ENCODE measurements around the gene PRXL2A. TPM values are rescaled to one million over a fixed set of nuclear protein-coding genes. Genes with fewer than 3 reads are reported as not detected.

Gene PRXL2A
- total RNA-seq, 1 donor from 2014 or later, result 52.0 TPM

GRCh38 chr10:80429521-80429973 lies 21.2 kb downstream of the PRXL2A start:
- peak; percentile 30 for TF ChIP-seq CTCF (conservative IDR thresholded peaks at IDR 0.05; ENCODE audit: low read depth, low read length)
- no peak for DNase-seq (ENCODE audit: low read depth)
- no peak overlapping the region for H3K4me3 ChIP-seq (ENCODE audit: low read depth, low read length)

DNA sequence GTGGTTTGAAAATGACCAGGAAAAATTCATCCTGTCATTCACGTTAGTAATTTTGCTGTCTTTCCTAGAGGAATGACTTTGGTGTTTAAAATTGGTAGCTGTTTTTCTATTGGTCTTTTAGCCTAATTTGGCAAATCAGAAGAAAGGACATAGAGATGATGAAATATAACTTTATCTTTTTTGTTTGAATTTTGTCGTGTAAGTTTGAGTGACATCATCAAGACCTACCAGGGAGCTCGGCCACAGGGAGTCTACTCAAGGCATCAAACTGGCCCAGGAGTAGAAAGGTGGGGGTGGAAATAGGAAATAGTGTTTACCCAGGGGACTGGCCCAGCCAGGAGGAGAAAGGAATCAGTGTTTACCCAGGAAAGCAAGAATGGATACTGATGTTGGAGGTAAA lies 24.8 kb downstream of the PRXL2A start:
- TF ChIP-seq CTCF (conservative IDR thresholded peaks at IDR 0.05; ENCODE audit: low read depth, low read length), result no peak
- no peak for DNase-seq (ENCODE audit: low read depth)
- no peak overlapping the region for H3K4me3 ChIP-seq (ENCODE audit: low read depth, low read length)

GRCh38 chr10:80436446-80437098 lies 28.2 kb downstream of the PRXL2A start:
- no peak for DNase-seq (ENCODE audit: low read depth)
- no peak for TF ChIP-seq CTCF (conservative IDR thresholded peaks at IDR 0.05; ENCODE audit: low read depth, low read length)
- H3K4me3 ChIP-seq (ENCODE audit: low read depth, low read length), result no peak overlapping the region

- H3K4me3 ChIP-seq (ENCODE audit: low read depth, low read length), result no peak overlapping the region
- no peak for TF ChIP-seq CTCF (conservative IDR thresholded peaks at IDR 0.05; ENCODE audit: low read depth, low read length)
- DNase-seq (ENCODE audit: low read depth), result no peak
These were observed 28.9 kb downstream of the PRXL2A start for GRCh38 chr10:80437227-80437626.

- no peak for TF ChIP-seq CTCF (conservative IDR thresholded peaks at IDR 0.05; ENCODE audit: low read depth, low read length)
- no peak for DNase-seq (ENCODE audit: low read depth)
- H3K4me3 ChIP-seq (ENCODE audit: low read depth, low read length), result no peak overlapping the region
These were observed 33.5 kb downstream of the PRXL2A start for GRCh38 chr10:80441831-80442230.

DNA sequence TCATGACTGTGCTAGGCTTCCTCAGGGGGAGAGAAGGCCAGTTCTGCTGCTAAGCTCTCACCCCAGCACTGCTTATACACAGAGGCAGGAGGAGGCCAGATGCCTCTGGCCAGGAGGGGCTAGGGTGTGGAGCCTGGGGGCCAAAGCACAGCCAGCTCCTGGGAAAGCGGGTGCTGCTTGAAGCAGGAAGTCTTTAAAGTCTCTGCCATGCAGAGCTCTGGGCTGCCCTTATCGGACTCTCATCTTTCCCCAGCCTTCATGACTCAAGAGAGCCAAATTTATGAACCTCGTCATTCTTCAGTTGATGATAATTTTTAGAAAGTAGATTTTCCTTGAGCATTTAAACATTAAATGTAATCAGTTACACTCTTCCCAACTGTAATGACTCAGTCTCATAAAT lies 34.5 kb downstream of the PRXL2A start:
- no peak overlapping the region for H3K4me3 ChIP-seq (ENCODE audit: low read depth, low read length)
- TF ChIP-seq CTCF (conservative IDR thresholded peaks at IDR 0.05; ENCODE audit: low read depth, low read length), result no peak

DNA sequence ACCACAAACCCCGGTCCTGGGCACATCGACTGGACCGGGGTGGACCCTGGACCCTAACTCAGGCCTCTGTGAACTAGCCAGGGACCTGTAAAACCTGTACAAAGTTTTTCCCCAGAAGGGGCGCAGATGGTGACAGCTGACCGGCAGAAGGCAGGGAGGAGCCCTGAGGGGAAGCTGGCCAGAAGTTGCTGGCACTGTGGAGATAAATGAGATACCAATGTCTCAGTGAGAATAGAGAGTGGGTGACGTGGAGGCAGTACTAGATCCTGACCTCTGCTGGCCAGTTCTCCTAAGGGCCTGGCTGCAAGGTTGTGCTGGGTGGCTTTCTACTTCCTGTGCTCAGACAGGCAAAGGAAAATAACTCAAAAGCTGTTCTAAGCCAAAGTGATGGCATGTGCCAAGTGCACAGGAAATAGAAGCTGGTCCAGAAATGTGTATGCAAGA lies 35.2 kb downstream of the PRXL2A start:
- DNase-seq (ENCODE audit: low read depth), result no peak
- peak; percentile 75 for TF ChIP-seq CTCF (conservative IDR thresholded peaks at IDR 0.05; ENCODE audit: low read depth, low read length)
- H3K4me3 ChIP-seq (ENCODE audit: low read depth, low read length), result no peak overlapping the region

More for the DNA sequence above, 34.5 kb downstream of the PRXL2A start:
- no peak for DNase-seq (ENCODE audit: low read depth)

Measured in epithelial cell of proximal tubule (primary cell).